ENCODE measurements around the gene IL1RN.

The IL1RN gene

DNA sequence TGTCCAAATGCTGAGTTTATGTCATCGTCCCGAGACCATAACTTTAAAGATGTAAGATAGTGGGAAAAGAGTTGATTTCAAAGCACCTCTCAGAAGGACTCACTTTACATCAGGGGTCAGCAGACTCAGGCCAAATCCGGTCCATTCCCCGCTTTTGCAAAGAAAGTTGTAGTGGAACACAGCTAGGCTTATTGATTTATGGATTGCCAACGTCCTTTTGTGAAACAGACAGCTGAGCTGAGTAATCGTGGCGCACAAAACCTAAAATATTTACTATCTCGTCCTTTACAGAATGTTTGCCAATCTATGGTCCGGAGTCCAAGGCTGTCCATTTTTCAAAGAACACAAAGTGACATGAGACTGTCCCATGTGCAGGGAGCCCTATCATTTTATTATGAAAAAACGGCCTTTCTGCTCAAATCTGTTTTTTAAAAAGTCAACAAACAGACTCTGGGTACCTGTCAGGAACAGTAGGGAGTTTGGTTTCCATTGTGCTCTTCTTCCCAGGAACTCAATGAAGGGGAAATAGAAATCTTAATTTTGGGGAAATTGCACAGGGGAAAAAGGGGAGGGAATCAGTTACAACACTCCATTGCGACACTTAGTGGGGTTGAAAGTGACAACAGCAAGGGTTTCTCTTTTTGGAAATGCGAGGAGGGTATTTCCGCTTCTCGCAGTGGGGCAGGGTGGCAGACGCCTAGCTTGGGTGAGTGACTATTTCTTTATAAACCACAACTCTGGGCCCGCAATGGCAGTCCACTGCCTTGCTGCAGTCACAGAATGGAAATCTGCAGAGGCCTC is at the start of gene IL1RN:
Gene IL1RN (plus strand): TSS at position 754 of the 801 bp plus-strand sequence. CDS start 27 bp downstream, at position 781.
- no peak for DNase-seq (ENCODE audit: insufficient read length, low spot score)
- TF ChIP-seq POLR2A (IDR thresholded peaks at IDR 0.05; ENCODE audit: low read depth, low read length) = no peak
- no peak for FAIRE-seq

GRCh38 chr2:113077921-113078320 is 49.5 kb upstream of the IL1RN start:
- TF ChIP-seq POLR2A (IDR thresholded peaks at IDR 0.05; ENCODE audit: low read depth, low read length) = no peak
- FAIRE-seq (peak; percentile 15), DNase-seq (ENCODE audit: insufficient read length, low spot score) (peak; percentile 61)

DNA sequence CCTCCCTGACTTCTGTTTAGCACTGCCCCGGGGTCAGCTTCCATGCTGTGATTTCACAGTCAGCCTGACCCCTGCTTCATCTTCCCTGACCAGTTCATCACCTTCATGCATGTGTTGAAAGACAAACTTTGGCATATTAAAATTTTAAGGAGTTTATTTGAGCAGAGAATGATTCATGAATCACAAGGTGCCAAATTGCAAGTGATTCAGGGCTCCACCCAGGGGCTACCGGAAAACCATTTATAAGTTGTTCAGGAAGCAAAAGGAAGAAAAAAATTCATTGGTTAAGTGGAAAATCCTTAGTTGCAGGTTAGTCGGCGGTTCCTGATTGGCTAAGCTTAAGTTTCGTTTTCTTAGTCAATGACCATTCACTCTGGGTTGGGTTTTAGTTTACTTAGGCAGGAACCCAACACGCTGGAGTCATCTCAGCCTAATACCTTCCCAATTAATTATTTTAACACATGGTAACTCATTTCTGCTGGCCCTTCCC is 49.0 kb upstream of the IL1RN start:
- TF ChIP-seq POLR2A (IDR thresholded peaks at IDR 0.05; ENCODE audit: low read depth, low read length) = no peak
- FAIRE-seq = no peak

DNA sequence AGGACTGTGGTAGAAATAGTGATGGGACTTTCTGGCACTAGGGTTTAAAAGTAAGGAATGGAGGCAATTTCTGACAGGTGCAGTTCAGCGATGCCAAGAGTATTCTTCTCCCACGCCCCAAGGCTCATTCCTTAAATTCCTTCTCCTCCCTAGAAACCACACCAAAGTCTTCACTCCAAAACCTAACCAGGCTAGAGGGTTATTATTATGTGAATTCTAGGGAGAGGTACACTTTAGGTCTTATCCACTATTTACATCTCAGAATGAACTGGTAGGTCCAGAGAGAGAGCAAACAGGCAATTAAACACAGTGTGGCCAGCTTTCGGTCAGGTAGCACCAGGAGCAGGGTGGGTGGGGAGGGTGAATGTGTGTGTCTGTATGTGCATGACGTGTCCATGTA is 48.3 kb upstream of the IL1RN start:
- no peak for TF ChIP-seq POLR2A (IDR thresholded peaks at IDR 0.05; ENCODE audit: low read depth, low read length)
- DNase-seq (ENCODE audit: insufficient read length, low spot score) (no peak), FAIRE-seq (no peak)

More for the DNA sequence above, 49.0 kb upstream of the IL1RN start:
- no peak for DNase-seq (ENCODE audit: insufficient read length, low spot score)

DNA sequence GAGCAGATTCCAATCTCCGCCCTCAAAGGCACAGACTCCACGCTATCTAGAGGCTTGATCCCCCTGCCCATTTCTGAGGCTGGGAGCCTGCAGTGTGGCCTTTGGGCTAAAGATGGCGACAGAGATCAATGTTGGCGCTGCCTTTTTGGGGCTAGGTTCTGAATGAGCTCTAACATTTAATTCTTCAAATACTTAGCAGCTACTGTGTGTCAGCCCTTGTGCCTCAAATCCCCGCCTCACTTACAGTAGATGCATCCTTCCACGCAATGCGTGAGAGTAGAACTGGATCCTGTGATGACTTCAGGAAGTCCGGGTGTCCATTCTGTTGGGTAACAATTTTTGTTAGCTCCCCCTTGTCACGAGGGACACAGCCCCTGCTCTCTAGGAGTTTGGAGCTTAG is 47.3 kb upstream of the IL1RN start:
- DNase-seq (ENCODE audit: insufficient read length, low spot score) (no peak), FAIRE-seq (no peak)
- TF ChIP-seq POLR2A (IDR thresholded peaks at IDR 0.05; ENCODE audit: low read depth, low read length) = no peak

- no peak for TF ChIP-seq POLR2A (IDR thresholded peaks at IDR 0.05; ENCODE audit: low read depth, low read length)
- DNase-seq (ENCODE audit: insufficient read length, low spot score) (no peak), FAIRE-seq (no peak)
These were observed 45.7 kb upstream of the IL1RN start for GRCh38 chr2:113081488-113082210.

DNA sequence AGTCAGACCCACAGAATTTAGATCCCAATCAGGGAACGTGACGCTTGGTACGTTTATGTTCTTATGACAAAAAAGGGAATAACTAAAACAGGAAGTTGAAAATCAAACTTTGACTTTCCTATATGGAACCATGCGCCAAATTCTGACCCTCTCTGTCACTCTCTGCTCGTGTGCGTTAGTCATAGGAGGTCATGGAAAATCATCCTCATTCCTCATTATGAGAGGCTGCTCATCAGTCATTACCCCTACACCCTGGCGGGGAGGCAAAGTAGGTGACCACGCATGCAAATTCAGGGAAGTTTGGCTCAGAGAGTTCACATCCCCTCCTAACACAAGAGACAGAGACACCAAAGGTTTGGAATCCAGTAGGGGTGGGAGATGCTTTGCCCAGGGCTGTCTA is 44.1 kb upstream of the IL1RN start:
- no peak for DNase-seq (ENCODE audit: insufficient read length, low spot score)
- no peak for FAIRE-seq
- no peak for TF ChIP-seq POLR2A (IDR thresholded peaks at IDR 0.05; ENCODE audit: low read depth, low read length)

- FAIRE-seq (no peak), DNase-seq (ENCODE audit: insufficient read length, low spot score) (no peak)
- no peak for TF ChIP-seq POLR2A (IDR thresholded peaks at IDR 0.05; ENCODE audit: low read depth, low read length)
These were observed 43.0 kb upstream of the IL1RN start for GRCh38 chr2:113084249-113085000.

GRCh38 chr2:113085542-113085941 is 41.9 kb upstream of the IL1RN start:
- no peak for DNase-seq (ENCODE audit: insufficient read length, low spot score)
- TF ChIP-seq POLR2A (IDR thresholded peaks at IDR 0.05; ENCODE audit: low read depth, low read length) = no peak
- FAIRE-seq = no peak

- DNase-seq (ENCODE audit: insufficient read length, low spot score) = no peak
- FAIRE-seq = no peak
- TF ChIP-seq POLR2A (IDR thresholded peaks at IDR 0.05; ENCODE audit: low read depth, low read length) = no peak
These were observed 39.0 kb upstream of the IL1RN start for GRCh38 chr2:113088213-113088992.

DNA sequence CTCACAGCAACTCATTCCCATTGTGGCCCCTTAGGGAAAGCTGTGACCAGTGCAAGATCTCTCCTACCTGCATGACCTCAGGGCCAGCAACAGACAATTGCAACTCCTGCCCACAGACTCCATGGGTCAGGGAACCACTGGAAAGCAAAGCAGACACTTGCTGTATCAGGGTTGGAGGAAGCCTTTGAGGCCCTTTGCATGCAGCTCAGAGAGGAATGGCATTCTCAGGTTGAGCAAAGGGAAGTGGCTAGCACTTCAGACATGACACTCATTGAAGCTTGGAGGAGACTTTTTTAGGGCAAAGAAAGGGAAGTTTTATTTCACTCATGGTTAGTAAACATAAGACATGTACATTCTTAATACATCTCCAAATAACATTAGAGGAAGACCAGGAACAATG is 37.5 kb upstream of the IL1RN start:
- DNase-seq (ENCODE audit: insufficient read length, low spot score) = no peak
- no peak for FAIRE-seq
- no peak for TF ChIP-seq POLR2A (IDR thresholded peaks at IDR 0.05; ENCODE audit: low read depth, low read length)

DNA sequence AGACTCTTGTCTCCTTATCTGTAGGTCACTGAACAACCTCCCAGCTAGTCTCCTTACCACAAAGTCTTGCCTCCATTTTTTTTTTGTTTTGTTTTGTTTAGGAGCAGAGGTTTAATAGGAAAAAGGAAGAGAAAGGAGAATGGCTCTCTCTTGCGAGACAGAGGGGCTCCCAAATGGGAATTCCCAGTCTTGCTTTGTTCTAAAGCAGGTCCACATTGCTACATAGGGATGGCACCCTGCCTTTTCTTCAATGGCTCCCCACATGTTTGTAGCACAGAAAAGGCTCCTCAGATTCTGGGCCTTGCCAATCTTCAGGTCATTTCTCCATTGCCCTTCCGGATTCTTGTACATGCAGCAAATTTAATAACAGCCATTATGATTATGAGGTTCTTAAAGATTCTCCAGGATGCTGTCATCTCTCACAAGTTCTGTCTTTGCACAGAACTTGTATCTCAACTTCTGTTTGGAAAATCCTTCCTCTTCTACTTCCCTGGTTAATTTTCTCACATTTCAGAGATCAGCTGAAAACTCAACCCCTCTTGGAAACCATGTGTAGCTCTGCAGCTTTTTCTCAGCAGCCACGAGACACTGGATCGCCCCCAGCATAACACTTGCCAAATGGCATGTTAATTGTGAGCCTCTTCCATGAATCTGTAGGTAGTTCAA is 36.0 kb upstream of the IL1RN start:
- no peak for DNase-seq (ENCODE audit: insufficient read length, low spot score)
- no peak for TF ChIP-seq POLR2A (IDR thresholded peaks at IDR 0.05; ENCODE audit: low read depth, low read length)
- no peak for FAIRE-seq

Measured in H54 (cell line).